Body of pancreas (tissue), 4 donors: ENCODE data around the gene PASK. TPM values are rescaled to one million over a fixed set of nuclear protein-coding genes. Genes with fewer than 3 reads are reported as not detected.
"Not testable (repeated sequence)": the region's sequence is repeated elsewhere in the genome, so short reads cannot be mapped to it uniquely, and the experiment has no call there.

ENCODE experiments used
- ATAC-seq: fragments of 150-250 bp; one replicate; pipeline ENCODE4 v1.9.1; 2016
- DNase-seq, 4 donors: peaks; one replicate each; pipeline ENCODE4 v3.0.0-alpha.2; 2019
- H3K27ac ChIP-seq, 4 donors: fragments of 200-600 bp; sonication (generic); 1 replicate in 3 of 4; 2 replicates in 1 of 4; pipeline versions ENCODE4 v1.5.1 to v1.6.1; 2016 to 2019; ENCODE audit warnings: mild to moderate bottlenecking in 1 of 4, mixed read lengths in 1 of 4, moderate library complexity in 1 of 4
- H3K27me3 ChIP-seq, 2 donors: fragments of 200-600 bp; sonication (generic); one replicate each; pipeline ENCODE4 v1.6.0; 2016; ENCODE audit warnings: mild to moderate bottlenecking in 1 of 2
- H3K36me3 ChIP-seq, 2 donors: fragments of 200-600 bp; sonication (generic); replicated peaks in 1 of 2; 2 replicates each; pipeline ENCODE4 v1.5.1; 2016; ENCODE audit warnings: low read depth in 2 of 2; ENCODE audit not compliant: insufficient read depth in 1 of 2
- H3K4me1 ChIP-seq: fragments of 200-600 bp; sonication (generic); one replicate; pipeline ENCODE4 v1.6.0; 2016
- H3K4me3 ChIP-seq, 2 donors: fragments of 200-600 bp; sonication (generic); 1 replicate in 1 of 2; 2 replicates in 1 of 2; pipeline ENCODE4 v1.5.1; 2016 to 2019
- H3K9me3 ChIP-seq, 3 donors: fragments of 200-600 bp; sonication (generic); 1 replicate in 2 of 3; 2 replicates in 1 of 3; pipeline ENCODE4 v1.5.1; 2016
- CTCF ChIP-seq, 7 experiments: fragments of 450-650 bp in 4 of 7; fragments of 200-600 bp in 3 of 7; sonication (generic) in 3 of 7; IDR thresholded peaks; one replicate each; pipeline ENCODE4 v1.5.1; 2016 to 2019; ENCODE audit warnings: antibody characterized with exemption in 7 of 7
- POLR2A ChIP-seq, 3 donors: fragments of 450-650 bp; IDR thresholded peaks; one replicate each; pipeline ENCODE4 v1.6.1; 2016; ENCODE audit warnings: antibody characterized with exemption in 3 of 3, mild to moderate bottlenecking in 2 of 3
- WGBS, 2 donors: methylation state at CpG; one replicate each; pipeline ENCODE4 v1.1.5; 2017; 5-methylcytosine and 5-hydroxymethylcytosine counted together
- intact Hi-C: fragments of 100-400 bp; cut with DNase I; formaldehyde crosslinking; loops from one replicate; pipeline ENCODE4 v1.15.1; 2023
- total RNA-seq, 2 donors: library from RNA; depleted of rRNA; stranded (reverse); fragments of >200 nt; gene quantifications; one replicate each; pipeline ENCODE4 v1.1.0, GENCODE V29; 2016

Gene PASK
- total RNA-seq, 2 donors from 2014 or later: 7.5 to 15.8 TPM

GRCh38 chr2:241105641-241106040, 43.6 kb downstream of the PASK start:
- TF ChIP-seq CTCF (IDR thresholded peaks at IDR 0.05) (no peak), POLR2A (IDR thresholded peaks at IDR 0.05) (no peak)
- Histone ChIP-seq H3K4me3 (no peak overlapping the region), H3K4me1 (peaks cover 19% of the 10 kb centered on the region), H3K9me3 (no peaks in the 10 kb centered on the region), H3K27me3 (no peaks in the 10 kb centered on the region), H3K36me3 (no peaks in the 10 kb centered on the region), H3K27ac (no peak overlapping the region)
- ATAC-seq (no peak), DNase-seq (no peak)
- intact Hi-C loops: no loop called here
- WGBS, 2 donors: 63 to 67% methylated on average over 3 of the region's 3 CpGs

GRCh38 chr2:241104611-241105010, 44.7 kb downstream of the PASK start:
- H3K36me3 ChIP-seq, DNase-seq, H3K27ac ChIP-seq, ATAC-seq, H3K4me3 ChIP-seq, intact Hi-C loops, H3K9me3 ChIP-seq, H3K27me3 ChIP-seq: not testable (repeated sequence)
- 96 to 97% methylated on average over 10 of the region's 10 CpGs for WGBS, 2 donors
- H3K4me1 ChIP-seq: peaks cover 30% of the 10 kb centered on the region

DNA sequence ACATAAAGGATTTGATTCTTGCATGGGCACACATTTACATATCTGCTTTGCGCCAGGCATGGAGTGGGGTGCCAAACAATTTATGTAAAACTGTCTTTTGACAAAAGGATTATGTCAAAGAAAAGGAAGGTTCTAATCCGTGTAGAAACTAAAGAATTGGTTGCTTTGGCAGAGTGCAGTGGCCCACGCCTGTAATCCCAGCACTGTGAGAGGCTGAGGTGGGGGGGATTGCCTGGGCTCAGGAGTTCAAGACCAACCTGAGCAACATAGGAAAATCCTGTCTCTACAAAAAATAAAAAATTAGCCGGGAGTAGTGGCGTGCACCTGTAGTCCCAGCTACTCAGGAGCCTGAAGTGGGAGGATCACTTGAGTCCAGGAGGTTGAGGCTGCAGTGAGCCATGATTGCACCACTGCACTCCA, 46.1 kb downstream of the PASK start:
- ATAC-seq (no peak), DNase-seq (no peak)
- Histone ChIP-seq H3K27me3 (no peaks in the 10 kb centered on the region), H3K36me3 (no peaks in the 10 kb centered on the region), H3K9me3 (no peaks in the 10 kb centered on the region), H3K4me3 (peak overlapping the region in 1 of 2 donors; percentile 32), H3K4me1 (peaks cover 30% of the 10 kb centered on the region), H3K27ac (peak overlapping the region; percentile 43 to 89 (median 81))
- intact Hi-C loops: no loop called here
- no peak for TF ChIP-seq POLR2A (IDR thresholded peaks at IDR 0.05)
- no peak for TF ChIP-seq CTCF (IDR thresholded peaks at IDR 0.05)
- 23 to 31% methylated on average over 5 of the region's 5 CpGs for WGBS, 2 donors

GRCh38 chr2:241102239-241102803, 47.0 kb downstream of the PASK start, which contains the start of gene MTERF4:
TSS of gene MTERF4 (minus strand) at chr2:241102287. CDS start at chr2:241102273, 14 bp downstream.
- TF ChIP-seq POLR2A (IDR thresholded peaks at IDR 0.05) (peak; percentile 57 to 89 (median 87)), CTCF (IDR thresholded peaks at IDR 0.05) (peak in 1 of 7 experiments; percentile 12)
- WGBS, 2 donors: 0% methylated on average over 7 to 55 of the region's 56 CpGs
- Histone ChIP-seq H3K9me3 (no peaks in the 10 kb centered on the region), H3K4me1 (peaks cover 30% of the 10 kb centered on the region), H3K27ac (peak within 1 kb of the TSS; percentile 43 to 89 (median 81)), H3K4me3 (peak within 1 kb of the TSS; percentile 32 to 91), H3K36me3 (no peaks in the 10 kb centered on the region), H3K27me3 (no peaks in the 10 kb centered on the region)
- peak; percentile 90 to 93 (median 92) for DNase-seq
- ATAC-seq: peak; percentile 98
- intact Hi-C loops: no loop called here

DNA sequence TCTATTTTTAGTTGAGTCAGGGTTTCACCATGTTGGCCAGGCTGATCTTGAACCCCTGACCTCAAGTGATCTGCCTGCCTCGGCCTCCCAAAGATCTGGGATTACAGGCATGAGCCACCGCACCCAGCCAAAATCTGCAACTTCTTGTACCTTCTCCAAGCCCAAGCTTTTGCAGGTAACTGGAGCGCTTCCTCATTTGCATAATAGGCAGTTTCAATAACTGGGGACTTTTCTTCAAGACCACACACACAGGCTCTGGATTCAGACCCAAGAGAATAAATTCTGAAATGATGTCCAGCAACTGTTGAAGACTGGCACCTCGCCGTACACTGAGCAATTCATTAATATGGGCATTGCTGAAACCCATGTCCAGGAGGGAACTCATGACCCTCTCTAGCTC, 50.0 kb downstream of the PASK start:
- intact Hi-C loops: no loop called here
- H3K36me3 ChIP-seq: peaks cover 7 to 11% of the 10 kb centered on the region in 2 donors
- no peak for DNase-seq
- no peaks in the 10 kb centered on the region for H3K27me3 ChIP-seq
- no peak for ATAC-seq
- no peak overlapping the region for H3K4me3 ChIP-seq
- peaks cover 30% of the 10 kb centered on the region for H3K4me1 ChIP-seq
- TF ChIP-seq CTCF (IDR thresholded peaks at IDR 0.05) (no peak), POLR2A (IDR thresholded peaks at IDR 0.05) (no peak)
- no peak overlapping the region for H3K27ac ChIP-seq
- WGBS, 2 donors: 91% methylated on average over 5 of the region's 5 CpGs
- no peaks in the 10 kb centered on the region for H3K9me3 ChIP-seq
